Esophagus mucosa (tissue), 1 donor: ENCODE measurements around the gene ANAPC16. TPM values are rescaled to one million over a fixed set of nuclear protein-coding genes. Genes with fewer than 3 reads are reported as not detected.
A peak's percentile ranks its signal among the peaks of the same experiment; 100 is the strongest.
"Not testable (repeated sequence)": the region's sequence is repeated elsewhere in the genome, so short reads cannot be mapped to it uniquely, and the experiment has no call there.

ENCODE experiments used
- ATAC-seq: fragments of 200-7000 bp; cut with Tn5 transposase; one replicate; pipeline ENCODE4 v1.9.1; 2020
- total RNA-seq: library from RNA; stranded (reverse); gene quantifications from one replicate; pipeline ENCODE4 v1.2.4, GENCODE V29; 2023
- donor health status: DM: yes; HTN: yes; CAD: no.

The ANAPC16 gene
- total RNA-seq, 1 donor from 2014 or later: 64.4 TPM

GRCh38 chr10:72245949-72246525 is 30.2 kb downstream of the ANAPC16 start:
- no peak for ATAC-seq

GRCh38 chr10:72248468-72249151 is 32.8 kb downstream of the ANAPC16 start:
- ATAC-seq: peak; percentile 93

GRCh38 chr10:72249176-72249862 is 33.5 kb downstream of the ANAPC16 start:
- not testable (repeated sequence) for ATAC-seq

- ATAC-seq: peak; percentile 30
Measured at GRCh38 chr10:72250666-72251065, 34.9 kb downstream of the ANAPC16 start.

GRCh38 chr10:72251635-72252034 is 35.8 kb downstream of the ANAPC16 start:
- no peak for ATAC-seq

GRCh38 chr10:72252972-72253371 is 37.2 kb downstream of the ANAPC16 start:
- no peak for ATAC-seq

- no peak for ATAC-seq
Measured at GRCh38 chr10:72253578-72253977, 37.8 kb downstream of the ANAPC16 start.

GRCh38 chr10:72254813-72255568 is 39.2 kb downstream of the ANAPC16 start:
- peak; percentile 58 for ATAC-seq

- ATAC-seq: no peak
Measured at GRCh38 chr10:72255977-72256729, 40.3 kb downstream of the ANAPC16 start.

- no peak for ATAC-seq
Measured at GRCh38 chr10:72257051-72257892, 41.5 kb downstream of the ANAPC16 start.

GRCh38 chr10:72258617-72259016 is 42.8 kb downstream of the ANAPC16 start:
- no peak for ATAC-seq

- no peak for ATAC-seq
Measured at GRCh38 chr10:72259491-72260238, 43.9 kb downstream of the ANAPC16 start.

GRCh38 chr10:72260239-72260975 is 44.6 kb downstream of the ANAPC16 start:
- peak; percentile 86 for ATAC-seq

GRCh38 chr10:72260976-72261783 is 45.4 kb downstream of the ANAPC16 start:
- ATAC-seq: no peak

- peak; percentile 37 for ATAC-seq
Measured at GRCh38 chr10:72261784-72262404, 46.1 kb downstream of the ANAPC16 start.

GRCh38 chr10:72263613-72264241 is 47.9 kb downstream of the ANAPC16 start:
- peak; percentile 35 for ATAC-seq

GRCh38 chr10:72264536-72264935 is 48.7 kb downstream of the ANAPC16 start:
- ATAC-seq: peak; percentile 10

- no peak for ATAC-seq
Measured at GRCh38 chr10:72265508-72265907, 49.7 kb downstream of the ANAPC16 start.
